ENCODE results near the gene NUDT8.
"Not testable (repeated sequence)": the region's sequence is repeated elsewhere in the genome, so short reads cannot be mapped to it uniquely, and the experiment has no call there.

The NUDT8 gene

DNA sequence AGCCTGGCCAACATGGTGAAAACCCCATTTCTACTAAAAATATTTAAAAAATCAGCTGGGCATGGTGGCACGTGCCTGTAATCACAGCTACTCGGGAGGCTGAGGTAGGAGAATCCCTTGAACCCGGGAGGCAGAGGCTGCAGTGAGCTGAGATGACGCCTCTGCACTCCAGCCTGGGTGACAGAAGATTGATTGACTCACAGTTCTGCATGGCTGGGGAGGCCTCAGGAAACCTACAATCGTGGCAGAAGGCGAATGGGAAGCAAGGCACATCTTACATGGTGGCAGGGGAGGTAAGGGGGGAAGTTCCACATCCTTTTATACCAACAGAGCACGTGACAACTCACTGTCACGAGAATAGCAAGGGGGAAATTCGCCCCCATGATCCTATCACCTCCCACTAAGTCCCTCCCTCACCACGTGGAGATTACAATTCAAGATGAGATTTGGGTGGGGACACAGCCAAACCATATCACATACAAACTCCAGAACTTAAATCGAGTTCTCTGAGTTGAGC is 40.8 kb downstream of the NUDT8 start:
- DNase-seq (ENCODE audit: low spot score), result not testable (repeated sequence)

DNA sequence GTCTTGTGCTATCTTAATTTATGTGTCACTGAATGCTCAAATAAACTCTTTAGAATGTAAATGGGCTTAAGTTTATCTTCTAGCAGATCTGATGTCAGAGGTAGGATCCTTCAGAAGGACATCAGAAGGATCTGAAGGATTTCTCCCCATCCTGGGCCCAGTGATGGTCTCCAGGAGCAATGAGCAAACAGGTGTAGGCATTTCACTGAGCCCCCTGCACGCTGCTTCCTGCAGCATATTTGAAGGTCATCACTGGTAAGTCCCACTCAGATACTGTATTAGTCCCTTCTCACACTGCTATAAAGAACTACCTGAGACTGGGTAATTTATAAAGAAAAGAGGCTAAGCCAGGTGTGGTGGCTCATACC is 41.6 kb downstream of the NUDT8 start:
- DNase-seq (ENCODE audit: low spot score), result no peak

DNA sequence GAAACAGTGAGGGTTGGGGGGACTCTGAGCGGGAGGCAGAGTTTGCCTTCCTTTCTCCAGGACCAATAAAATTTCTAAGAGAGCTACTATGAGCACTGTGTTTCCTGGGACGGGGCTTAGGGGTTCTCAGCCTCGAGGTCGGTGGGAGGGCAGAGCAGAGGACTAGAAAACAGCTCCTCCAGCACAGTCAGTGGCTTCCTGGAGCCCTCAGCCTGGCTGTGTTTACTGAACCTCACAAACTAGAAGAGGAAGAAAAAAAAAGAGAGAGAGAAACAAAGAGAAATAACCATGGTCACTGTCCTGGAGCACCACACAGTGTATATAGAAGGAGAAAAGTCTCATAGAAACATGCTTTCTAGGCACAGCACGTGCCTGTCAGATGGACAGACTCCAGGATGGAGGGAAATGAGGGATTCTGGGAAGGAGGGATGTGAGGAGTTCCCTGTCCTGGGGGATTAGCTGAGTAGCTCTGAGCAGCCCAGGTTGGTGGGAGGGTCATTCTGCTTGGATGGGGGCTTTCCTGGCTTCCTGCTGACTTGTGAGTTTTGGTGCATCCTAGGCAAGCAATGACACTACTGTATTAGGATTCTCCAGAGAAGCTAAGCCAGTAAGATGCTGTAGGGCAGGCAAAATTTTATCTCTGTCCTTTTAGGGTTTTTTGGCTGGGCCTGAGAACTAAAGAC is 43.0 kb downstream of the NUDT8 start:
- DNase-seq (ENCODE audit: low spot score), result no peak

DNA sequence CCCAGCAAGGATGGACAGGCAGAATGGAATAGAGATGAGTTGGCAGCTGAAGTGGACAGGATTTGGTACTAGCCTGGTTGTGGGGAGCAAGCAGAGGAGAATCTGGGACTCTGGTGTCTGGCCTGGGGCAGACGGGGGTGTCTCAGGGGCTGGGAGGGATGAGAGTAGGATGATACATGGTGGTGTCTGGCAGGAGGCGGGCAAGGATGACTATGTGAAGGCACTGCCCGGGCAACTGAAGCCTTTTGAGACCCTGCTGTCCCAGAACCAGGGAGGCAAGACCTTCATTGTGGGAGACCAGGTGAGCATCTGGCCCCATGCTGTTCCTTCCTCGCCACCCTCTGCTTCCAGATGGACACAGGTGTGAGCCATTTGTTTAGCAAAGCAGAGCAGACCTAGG is 43.8 kb downstream of the NUDT8 start:
- no peak for DNase-seq (ENCODE audit: low spot score)

DNA sequence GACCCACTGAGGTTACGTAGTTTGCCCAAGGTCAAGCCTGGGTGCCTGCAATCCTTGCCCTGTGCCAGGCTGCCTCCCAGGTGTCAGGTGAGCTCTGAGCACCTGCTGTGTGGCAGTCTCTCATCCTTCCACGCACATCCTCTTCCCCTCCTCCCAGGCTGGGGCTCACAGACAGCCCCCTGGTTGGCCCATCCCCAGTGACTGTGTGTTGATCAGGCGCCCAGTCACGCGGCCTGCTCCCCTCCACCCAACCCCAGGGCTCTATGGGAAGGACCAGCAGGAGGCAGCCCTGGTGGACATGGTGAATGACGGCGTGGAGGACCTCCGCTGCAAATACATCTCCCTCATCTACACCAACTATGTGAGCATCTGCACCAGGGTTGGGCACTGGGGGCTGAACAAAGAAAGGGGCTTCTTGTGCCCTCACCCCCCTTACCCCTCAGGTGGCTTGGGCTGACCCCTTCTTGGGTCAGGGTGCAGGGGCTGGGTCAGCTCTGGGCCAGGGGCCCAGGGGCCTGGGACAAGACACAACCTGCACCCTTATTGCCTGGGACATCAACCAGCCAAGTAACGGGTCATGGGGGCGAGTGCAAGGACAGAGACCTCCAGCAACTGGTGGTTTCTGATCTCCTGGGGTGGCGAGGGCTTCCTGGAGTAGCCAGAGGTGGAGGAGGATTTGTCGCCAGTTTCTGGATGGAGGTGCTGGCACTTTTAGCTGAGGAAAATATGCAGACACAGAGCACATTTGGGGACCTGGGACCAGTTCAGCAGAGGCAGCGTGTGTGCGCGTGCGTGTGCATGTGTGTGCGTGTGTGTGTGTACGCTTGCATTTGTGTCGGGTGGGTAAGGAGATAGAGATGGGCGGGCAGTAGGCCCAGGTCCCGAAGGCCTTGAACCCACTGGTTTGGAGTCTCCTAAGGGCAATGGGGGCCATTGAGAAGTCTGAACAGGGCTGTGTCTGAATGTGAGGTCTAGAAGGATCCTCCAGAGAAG is 44.6 kb downstream of the NUDT8 start:
- DNase-seq (ENCODE audit: low spot score), result no peak

DNA sequence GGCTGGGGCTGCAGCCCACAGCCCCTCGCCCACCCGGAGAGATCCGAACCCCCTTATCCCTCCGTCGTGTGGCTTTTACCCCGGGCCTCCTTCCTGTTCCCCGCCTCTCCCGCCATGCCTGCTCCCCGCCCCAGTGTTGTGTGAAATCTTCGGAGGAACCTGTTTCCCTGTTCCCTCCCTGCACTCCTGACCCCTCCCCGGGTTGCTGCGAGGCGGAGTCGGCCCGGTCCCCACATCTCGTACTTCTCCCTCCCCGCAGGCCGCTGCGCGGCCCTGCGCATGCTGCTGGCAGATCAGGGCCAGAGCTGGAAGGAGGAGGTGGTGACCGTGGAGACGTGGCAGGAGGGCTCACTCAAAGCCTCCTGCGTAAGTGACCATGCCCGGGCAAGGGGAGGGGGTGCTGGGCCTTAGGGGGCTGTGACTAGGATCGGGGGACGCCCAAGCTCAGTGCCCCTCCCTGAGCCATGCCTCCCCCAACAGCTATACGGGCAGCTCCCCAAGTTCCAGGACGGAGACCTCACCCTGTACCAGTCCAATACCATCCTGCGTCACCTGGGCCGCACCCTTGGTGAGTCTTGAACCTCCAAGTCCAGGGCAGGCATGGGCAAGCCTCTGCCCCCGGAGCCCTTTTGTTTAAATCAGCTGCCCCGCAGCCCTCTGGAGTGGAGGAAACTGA is 45.4 kb downstream of the NUDT8 start:
- DNase-seq (ENCODE audit: low spot score), result peak; percentile 68

DNA sequence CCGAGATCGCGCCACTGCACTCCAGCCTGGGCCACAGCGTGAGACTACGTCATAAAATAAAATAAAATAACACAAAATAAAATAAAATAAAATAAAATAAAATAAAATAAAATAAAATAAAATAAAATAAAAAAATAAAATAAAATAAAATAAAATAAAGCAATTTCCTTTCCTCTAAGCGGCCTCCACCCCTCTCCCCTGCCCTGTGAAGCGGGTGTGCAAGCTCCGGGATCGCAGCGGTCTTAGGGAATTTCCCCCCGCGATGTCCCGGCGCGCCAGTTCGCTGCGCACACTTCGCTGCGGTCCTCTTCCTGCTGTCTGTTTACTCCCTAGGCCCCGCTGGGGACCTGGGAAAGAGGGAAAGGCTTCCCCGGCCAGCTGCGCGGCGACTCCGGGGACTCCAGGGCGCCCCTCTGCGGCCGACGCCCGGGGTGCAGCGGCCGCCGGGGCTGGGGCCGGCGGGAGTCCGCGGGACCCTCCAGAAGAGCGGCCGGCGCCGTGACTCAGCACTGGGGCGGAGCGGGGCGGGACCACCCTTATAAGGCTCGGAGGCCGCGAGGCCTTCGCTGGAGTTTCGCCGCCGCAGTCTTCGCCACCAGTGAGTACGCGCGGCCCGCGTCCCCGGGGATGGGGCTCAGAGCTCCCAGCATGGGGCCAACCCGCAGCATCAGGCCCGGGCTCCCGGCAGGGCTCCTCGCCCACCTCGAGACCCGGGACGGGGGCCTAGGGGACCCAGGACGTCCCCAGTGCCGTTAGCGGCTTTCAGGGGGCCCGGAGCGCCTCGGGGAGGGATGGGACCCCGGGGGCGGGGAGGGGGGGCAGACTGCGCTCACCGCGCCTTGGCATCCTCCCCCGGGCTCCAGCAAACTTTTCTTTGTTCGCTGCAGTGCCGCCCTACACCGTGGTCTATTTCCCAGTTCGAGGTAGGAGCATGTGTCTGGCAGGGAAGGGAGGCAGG is 46.2 kb downstream of the NUDT8 start, which contains the start of gene GSTP1:
GSTP1 (plus strand) TSS at position 566 of the 958 bp plus-strand sequence; CDS start at position 598, 32 bp downstream.
- peak; percentile 92 for DNase-seq (ENCODE audit: low spot score)

DNA sequence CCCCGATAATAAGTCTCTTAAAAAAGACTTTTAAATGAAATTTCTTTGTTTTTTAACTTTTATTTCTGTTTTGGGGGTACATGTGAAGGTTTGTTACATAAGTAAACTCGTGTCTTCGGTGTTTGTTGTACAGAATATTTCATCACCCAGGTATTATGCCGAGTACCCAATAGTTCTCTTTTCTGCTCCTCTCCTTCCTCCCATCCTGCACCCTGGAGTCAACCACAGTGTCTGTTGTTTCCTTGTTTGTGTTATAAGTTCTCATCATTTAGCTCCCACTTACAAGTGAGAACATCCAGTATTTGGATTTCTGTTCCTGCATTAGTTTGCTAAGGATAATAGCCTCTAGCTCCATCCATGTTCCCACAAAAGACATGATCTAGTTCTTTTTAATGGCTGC is 47.7 kb downstream of the NUDT8 start:
- DNase-seq (ENCODE audit: low spot score), result no peak

DNA sequence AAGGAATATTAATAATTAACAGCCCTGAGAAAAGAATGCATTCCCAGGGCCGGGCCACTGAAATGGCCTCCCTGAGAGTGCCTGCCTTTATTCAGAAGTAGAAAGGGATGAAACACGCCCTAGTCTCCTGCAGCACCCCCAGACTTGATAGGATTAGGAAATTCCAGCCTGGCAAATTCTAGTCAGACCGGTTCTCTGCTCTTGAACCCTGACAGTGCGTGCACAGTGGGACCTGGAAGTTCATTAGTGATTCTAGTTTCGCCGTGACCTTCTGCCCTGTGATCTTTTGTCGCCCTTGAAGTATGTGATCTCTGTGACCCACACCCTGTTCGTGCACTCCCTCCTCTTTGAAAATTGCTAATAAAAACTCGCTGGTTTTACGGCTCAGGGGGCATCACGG is 48.3 kb downstream of the NUDT8 start:
- DNase-seq (ENCODE audit: low spot score), result no peak

DNA sequence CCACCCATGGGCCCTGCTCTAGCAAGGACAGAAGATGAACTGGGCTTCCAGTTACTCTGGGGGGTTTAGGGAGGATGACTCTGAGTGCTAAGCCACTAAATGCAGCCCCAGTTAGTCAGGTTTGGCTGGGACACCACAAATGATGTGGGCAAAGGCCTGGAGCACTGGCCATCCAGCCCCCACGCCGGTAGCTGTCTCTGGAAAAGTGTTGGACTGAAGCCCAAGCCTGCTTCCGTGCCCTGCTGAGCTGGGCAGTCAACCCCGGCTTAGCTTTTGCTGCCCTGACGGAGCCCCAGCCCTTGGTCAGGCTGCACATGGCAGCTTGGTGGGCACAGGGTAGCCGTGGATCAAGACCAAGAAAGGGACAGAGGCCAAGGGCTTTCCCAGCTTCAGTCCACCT is 51.8 kb downstream of the NUDT8 start:
- DNase-seq (ENCODE audit: low spot score), result no peak

Data from ecto neural progenitor cell (in vitro differentiated cells).